Measurements from ENCODE around the gene DDR1. TPM values are rescaled to one million over a fixed set of nuclear protein-coding genes. Genes with fewer than 3 reads are reported as not detected.
"Not testable (repeated sequence)": the region's sequence is repeated elsewhere in the genome, so short reads cannot be mapped to it uniquely, and the experiment has no call there.

DDR1 gene
- total RNA-seq, 2 experiments from 2014 or later = 6.5 to 6.6 TPM

DNA sequence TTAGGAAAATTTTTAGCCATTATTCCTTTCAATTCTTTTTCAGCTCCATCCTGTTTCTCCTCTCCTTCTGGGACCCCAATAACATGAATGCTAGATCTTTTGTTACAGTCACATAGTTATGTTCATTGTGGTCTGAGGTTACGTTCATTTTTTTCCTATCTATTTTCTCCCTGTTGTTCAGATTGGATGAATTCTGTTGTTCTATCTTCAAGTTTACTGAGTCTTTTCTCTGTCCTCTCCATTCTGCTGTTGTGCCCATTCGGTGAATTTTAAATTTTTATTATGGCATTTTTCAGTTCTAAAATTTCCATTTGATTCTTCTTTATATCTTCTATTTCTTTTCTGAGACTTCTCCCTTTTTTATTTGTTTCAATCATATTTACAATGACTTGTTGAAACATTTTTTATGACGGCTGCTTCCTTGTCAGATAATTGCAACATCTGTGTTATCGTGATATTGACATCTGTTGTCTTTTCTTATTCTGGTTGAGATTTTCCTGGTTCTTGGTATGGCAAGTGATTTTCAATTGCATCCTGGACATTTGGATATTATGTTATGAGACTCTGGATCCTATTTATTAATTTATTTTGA is 12.6 kb upstream of the DDR1 start:
- Mint-ChIP-seq H3K27ac (no peak overlapping the region), H3K27me3 (no peaks in the 10 kb centered on the region), H3K9me3 (peaks cover 10% of the 10 kb centered on the region), H3K4me1 (ENCODE audit: low read depth) (no peaks in the 10 kb centered on the region), H3K36me3 (ENCODE audit: low read depth) (peaks cover 18% of the 10 kb centered on the region), H3K4me3 (no peak overlapping the region)
- DNase-seq (no peak), ATAC-seq (ENCODE audit: poor library complexity) (no peak)
- ChIA-PET POLR2A (no interaction called here), CTCF (no interaction called here)
- TF ChIP-seq, protein P1, sequence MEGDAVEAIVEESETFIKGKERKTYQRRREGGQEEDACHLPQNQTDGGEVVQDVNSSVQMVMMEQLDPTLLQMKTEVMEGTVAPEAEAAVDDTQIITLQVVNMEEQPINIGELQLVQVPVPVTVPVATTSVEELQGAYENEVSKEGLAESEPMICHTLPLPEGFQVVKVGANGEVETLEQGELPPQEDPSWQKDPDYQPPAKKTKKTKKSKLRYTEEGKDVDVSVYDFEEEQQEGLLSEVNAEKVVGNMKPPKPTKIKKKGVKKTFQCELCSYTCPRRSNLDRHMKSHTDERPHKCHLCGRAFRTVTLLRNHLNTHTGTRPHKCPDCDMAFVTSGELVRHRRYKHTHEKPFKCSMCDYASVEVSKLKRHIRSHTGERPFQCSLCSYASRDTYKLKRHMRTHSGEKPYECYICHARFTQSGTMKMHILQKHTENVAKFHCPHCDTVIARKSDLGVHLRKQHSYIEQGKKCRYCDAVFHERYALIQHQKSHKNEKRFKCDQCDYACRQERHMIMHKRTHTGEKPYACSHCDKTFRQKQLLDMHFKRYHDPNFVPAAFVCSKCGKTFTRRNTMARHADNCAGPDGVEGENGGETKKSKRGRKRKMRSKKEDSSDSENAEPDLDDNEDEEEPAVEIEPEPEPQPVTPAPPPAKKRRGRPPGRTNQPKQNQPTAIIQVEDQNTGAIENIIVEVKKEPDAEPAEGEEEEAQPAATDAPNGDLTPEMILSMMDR (IDR thresholded peaks at IDR 0.05) = no peak
- Histone ChIP-seq H3K4me1 (ENCODE audit: insufficient read depth, low read length) (no peaks in the 10 kb centered on the region), H3K27me3 (ENCODE audit: control insufficient read depth in 1 of 2, insufficient read depth in 2 of 2, low read length in 2 of 2) (no peaks in the 10 kb centered on the region), H3K27ac (ENCODE audit: low read depth in 1 of 2, low read length in 2 of 2) (no peak overlapping the region), H3K36me3 (ENCODE audit: insufficient read depth, low read length) (no peaks in the 10 kb centered on the region), H3K4me3 (ENCODE audit: low read length) (no peak overlapping the region), H3K9me3 (ENCODE audit: control insufficient read depth in 1 of 2, insufficient read depth in 1 of 2, low read length in 2 of 2) (peaks cover 10% of the 10 kb centered on the region in 2 experiments)
- intact Hi-C loops (cut with DNase I, micrococcal nuclease) = no loop called here

DNA sequence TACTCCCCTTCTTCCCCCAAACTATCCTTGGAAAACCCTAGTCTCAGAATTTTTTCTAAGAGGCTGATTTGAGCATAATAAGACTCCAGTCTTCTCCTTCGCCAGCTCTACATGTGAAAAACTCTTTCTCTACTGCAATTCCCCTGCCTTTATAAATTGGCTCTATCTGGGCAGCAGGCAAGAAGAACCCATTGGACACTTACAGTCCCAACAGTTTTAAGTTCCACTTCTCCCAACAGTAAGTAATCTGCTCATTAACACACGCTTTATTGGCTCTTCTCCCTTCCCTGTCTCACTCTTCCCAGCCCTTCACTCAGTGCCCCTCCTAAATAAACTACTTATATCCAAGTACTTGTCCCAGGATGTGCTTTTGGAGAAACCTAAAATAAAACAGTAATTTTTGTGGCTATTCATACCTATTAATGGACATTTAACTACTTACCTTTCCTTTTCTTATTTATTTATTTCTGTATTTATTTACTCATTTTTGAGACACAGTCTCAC is 11.1 kb upstream of the DDR1 start:
- TF ChIP-seq, protein P1 (IDR thresholded peaks at IDR 0.05) = no peak
- no peaks in the 10 kb centered on the region for H3K27me3 ChIP-seq (ENCODE audit: control insufficient read depth in 1 of 2, insufficient read depth in 2 of 2, low read length in 2 of 2)
- no peak overlapping the region for H3K4me3 ChIP-seq (ENCODE audit: low read length)
- intact Hi-C loops (cut with DNase I, micrococcal nuclease) = no loop called here
- H3K27ac ChIP-seq (ENCODE audit: low read depth in 1 of 2, low read length in 2 of 2) = no peak overlapping the region
- H3K9me3 ChIP-seq (ENCODE audit: control insufficient read depth in 1 of 2, insufficient read depth in 1 of 2, low read length in 2 of 2) = peaks cover 10% of the 10 kb centered on the region in 2 experiments
- peaks cover 8% of the 10 kb centered on the region for H3K4me1 Mint-ChIP-seq (ENCODE audit: low read depth)
- no peaks in the 10 kb centered on the region for H3K27me3 Mint-ChIP-seq
- peaks cover 12% of the 10 kb centered on the region for H3K4me1 ChIP-seq (ENCODE audit: insufficient read depth, low read length)
- no peaks in the 10 kb centered on the region for H3K36me3 ChIP-seq (ENCODE audit: insufficient read depth, low read length)
- no peak overlapping the region for H3K27ac Mint-ChIP-seq
- H3K4me3 Mint-ChIP-seq = no peak overlapping the region
- no peak for DNase-seq
- H3K36me3 Mint-ChIP-seq (ENCODE audit: low read depth) = peaks cover 18% of the 10 kb centered on the region
- CTCF ChIA-PET = no interaction called here
- peaks cover 10% of the 10 kb centered on the region for H3K9me3 Mint-ChIP-seq
- POLR2A ChIA-PET = no interaction called here
- no peak for ATAC-seq (ENCODE audit: poor library complexity)

DNA sequence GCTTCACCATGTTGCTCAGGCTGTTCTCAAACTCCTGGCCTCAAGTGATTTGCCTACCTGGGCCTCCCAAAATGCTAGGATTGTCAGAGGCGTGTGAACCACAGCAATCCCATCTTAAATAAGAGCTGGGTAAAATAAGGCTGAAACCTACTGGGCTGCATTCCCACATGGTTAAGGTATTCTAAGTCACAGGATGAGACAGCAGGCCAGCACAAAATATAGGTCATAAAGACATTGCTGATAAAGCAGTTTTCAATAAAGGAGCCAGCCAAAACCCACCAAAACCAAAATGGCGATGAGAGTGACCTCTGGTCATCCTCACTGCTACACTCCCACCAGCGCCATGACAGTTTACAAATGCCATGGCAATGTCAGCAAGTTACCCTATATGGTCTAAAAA is 10.5 kb upstream of the DDR1 start:
- CTCF ChIA-PET; ATAC-seq (ENCODE audit: poor library complexity); H3K27ac Mint-ChIP-seq; POLR2A ChIA-PET; intact Hi-C loops (cut with DNase I, micrococcal nuclease); H3K4me3 ChIP-seq (ENCODE audit: low read length); H3K27me3 Mint-ChIP-seq; H3K27me3 ChIP-seq (ENCODE audit: control insufficient read depth in 1 of 2, insufficient read depth in 2 of 2, low read length in 2 of 2); H3K4me3 Mint-ChIP-seq; H3K27ac ChIP-seq (ENCODE audit: low read depth in 1 of 2, low read length in 2 of 2); DNase-seq; H3K36me3 ChIP-seq (ENCODE audit: insufficient read depth, low read length); H3K9me3 Mint-ChIP-seq: not testable (repeated sequence)
- Histone ChIP-seq H3K4me1 (ENCODE audit: insufficient read depth, low read length) (peaks cover 13% of the 10 kb centered on the region), H3K9me3 (ENCODE audit: control insufficient read depth in 1 of 2, insufficient read depth in 1 of 2, low read length in 2 of 2) (peaks cover 10% of the 10 kb centered on the region in 2 experiments)
- Mint-ChIP-seq H3K36me3 (ENCODE audit: low read depth) (peaks cover 18% of the 10 kb centered on the region), H3K4me1 (ENCODE audit: low read depth) (peaks cover 14% of the 10 kb centered on the region)
